ENCODE results near the gene PRKCQ.

The PRKCQ gene

GRCh38 chr10:6518791-6519429, 61.2 kb downstream of the PRKCQ start:
- peak in 1 of 2 donors; percentile 44 for DNase-seq

GRCh38 chr10:6516929-6517284, 63.2 kb downstream of the PRKCQ start:
- peak in 1 of 2 donors; percentile 37 for DNase-seq

GRCh38 chr10:6516281-6516928, 63.7 kb downstream of the PRKCQ start:
- DNase-seq, result no peak

DNA sequence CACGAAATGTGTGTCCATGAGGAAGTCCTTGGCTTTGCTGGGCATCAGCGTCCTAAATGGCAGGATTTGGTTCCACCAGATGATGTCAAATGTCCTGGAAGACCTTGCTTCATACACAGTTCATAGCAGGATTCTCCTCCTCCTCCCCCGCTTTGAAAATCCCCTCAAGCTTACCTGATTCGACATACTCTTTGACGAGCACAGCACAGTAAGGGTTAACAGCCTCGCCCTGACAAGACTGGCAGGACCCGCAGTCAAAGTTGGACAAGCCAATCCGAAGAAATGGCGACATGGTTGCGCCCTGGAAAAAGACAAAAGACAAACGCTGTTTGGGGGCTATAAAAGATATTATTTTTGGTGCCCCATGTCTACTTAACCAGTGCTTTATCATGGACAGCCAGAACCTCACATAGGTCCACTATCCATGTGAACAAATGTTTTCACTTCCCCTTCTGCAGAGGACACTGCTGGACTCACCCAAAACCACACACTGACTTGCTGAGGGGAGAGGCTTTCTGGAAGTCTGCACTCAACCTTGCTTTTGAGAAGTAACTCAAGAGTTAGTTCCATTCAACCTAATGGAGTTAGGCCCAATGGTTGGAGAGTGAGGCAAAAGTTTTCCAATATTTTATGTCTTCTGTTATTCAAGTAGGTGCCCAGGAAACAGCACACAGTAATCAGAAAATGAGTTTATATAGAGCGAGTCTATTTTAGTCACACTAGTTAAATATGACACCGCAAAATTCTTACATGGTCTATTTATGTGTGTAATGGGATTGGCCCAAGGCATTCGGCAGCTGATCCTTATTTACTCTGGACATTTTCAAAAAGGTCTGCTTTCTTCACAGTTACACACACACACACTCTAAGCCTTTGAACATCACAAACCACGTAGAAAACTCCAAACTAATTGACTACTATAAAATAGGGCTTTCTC, 65.0 kb downstream of the PRKCQ start:
- DNase-seq, result peak in 1 of 2 donors; percentile 23

DNA sequence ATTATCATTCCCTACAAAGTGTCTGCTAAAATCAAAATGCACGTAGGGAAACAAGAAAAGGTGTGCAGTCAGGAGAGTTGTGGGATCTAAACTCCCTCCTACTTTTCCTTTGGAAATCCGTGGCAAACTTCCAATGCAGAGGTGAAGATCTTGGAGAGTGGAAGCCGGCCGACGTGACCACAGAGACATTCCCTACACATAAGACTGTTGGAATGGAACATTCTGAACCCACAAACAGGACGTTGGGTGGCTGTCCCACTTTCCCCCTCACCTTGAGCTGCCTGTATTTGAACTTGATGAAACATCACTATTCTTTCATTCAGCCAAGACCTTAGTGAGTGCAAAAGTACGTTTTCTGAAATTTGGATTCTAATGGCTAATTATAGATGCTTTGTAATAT, 65.9 kb downstream of the PRKCQ start:
- DNase-seq, result no peak

DNA sequence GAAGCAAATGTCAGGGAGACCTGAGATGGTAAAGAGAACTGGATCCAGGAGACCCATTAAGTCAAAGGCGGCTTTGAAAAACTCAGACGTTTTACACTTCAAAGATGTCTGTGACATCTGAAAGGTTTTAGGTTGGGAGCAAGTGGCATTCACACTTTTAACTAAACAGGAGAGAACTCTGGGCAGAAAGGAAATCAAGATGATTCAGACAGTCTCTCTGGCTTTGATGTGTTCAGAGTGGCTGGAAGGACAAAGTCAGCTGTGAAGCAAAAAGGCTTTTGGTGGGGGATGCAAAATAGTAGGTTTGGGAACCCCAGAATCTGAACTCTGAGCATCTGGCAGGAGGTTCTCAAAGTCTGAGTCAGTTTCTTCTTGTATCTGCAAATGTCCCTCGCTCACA, 66.6 kb downstream of the PRKCQ start:
- peak in 1 of 2 donors; percentile 51 for DNase-seq

DNA sequence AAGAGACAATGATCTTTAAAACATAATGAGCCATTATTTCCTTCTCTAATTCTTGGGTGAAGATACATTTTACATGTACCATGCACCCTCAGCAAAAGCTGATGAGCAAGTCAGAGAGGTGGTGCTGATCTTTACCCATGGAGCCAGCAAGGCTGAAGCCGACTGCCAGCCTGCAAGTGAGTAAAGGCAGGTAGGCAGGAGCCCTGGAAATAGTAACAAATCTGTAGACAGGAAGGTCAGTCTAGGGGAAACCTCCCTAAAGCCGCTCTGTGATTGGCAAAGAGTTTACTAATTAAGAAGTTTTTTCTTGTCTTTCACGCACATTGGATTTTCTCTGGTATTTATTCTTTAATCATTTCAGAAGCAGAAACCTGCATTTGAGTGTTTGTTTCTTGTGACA, 67.9 kb downstream of the PRKCQ start:
- DNase-seq, result no peak

DNA sequence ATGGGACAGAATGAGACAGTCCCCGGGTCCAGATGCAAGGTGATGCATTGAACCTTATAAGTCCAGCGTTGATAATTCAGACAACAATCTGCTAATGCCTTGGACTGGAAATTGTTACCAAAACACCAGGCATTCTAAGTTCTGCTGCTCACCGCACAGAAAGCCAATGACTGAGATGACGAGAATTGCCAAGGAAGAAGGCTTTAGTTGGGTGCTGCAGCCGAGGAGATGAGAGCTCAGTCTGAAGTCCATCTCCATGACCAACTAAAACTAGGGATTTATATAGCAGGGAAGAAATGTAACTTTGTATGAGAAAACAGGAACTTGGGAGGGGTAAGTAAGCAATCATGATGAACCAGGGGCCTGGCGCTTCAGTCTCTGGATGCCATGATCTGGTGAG, 68.7 kb downstream of the PRKCQ start:
- DNase-seq, result no peak

DNA sequence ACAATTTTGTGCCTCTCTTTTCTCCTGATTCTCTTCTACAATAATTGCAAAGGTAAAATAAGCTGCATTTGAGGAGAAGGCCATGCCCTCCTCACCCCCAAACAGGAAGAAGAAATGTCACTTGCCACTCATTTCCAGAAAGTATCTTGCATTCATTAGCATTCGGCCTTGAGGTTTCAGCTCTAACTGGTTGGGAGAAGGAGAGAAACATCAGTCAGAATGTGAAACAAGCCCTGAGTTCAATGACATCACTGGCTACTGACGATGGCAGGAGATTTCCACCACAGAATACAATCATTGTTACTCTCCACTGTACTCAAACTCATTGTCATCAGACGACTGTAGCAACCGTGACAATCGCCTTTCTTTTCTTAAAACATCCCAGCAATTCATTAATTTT, 72.8 kb downstream of the PRKCQ start:
- peak in 1 of 2 donors; percentile 56 for DNase-seq

DNA sequence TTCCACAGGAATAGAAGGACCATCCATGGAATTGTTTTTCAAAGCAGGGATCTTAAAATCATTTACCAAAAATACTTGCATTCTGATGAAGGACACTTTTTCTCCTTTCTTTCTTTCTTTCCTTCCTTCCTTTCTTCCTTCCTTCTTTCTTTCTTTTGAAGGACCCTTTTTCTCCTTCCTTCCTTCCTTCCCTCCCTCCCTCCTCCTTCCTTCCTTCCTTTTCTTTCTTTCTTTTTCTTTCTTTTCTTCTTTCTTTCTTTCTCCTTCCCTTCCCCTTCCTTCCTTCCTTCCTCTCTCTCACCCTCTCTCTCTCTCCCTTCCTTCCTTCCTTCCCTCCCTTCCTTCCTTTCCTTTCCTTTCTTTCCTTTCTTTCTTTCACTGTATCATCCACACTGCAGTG, 74.8 kb downstream of the PRKCQ start:
- no peak for DNase-seq

DNA sequence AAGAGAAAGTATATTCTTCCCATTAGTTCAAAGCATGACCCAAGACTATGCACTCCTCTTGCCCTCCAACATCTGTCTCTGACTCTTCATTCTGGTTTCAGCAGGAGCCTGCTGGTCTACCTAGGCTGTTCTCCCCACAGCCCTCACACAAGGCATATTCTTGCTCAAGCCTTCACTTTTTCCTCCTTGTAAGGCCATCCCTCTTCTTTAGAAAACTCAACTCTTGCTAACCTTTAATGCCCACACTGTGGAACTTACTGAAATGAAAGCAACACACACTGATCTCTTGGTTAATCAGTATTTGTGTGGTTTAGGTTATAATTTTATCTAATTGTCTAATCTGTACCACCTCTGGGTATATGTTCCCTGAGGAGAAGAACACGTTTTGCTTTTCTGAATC, 75.8 kb downstream of the PRKCQ start:
- DNase-seq, result peak in 1 of 2 donors; percentile 23

DNA sequence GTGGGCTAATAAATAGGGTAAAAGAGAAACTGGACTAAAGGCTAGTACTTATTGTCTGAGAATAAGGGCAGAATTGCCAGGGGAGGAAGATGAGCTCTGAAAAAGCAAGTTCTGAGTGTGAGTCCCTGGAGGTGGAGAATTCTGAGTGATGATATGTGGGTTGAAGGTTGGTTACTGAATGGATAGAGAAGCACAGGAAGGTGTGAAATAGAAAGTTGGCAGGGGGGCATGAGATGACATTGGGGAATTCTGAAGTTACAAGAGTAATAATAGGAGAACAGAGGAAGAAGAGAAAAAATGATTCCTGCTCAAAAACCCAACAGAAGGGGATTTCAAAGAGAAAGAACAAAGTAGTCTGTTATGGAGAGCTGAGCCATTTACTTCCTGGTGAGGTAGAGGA, 76.9 kb downstream of the PRKCQ start:
- DNase-seq, result no peak

DNA sequence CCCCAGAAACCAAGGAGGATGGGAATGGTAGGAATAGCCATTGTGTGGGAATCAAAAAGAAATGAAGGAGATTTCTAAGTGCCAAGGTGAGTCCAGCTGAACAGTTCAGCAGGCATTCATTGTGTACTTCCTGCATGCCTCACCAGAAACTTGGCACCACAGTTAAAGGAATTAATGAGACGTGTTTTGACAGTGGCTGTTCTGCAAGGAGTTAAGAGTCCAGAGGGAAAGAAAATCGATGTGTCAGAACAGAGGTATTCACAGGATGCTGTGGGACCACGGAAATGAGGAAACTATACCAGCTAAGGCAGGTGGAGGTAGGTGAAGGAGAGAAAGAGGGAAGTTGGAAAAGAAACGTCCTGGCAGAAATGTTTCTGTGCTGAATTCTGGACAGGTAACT, 78.1 kb downstream of the PRKCQ start:
- no peak for DNase-seq

- no peak for DNase-seq
Measured at GRCh38 chr10:6499974-6500373, 80.1 kb downstream of the PRKCQ start.

- peak; percentile 42 to 80 for DNase-seq
Measured at GRCh38 chr10:6498771-6499170, 81.3 kb downstream of the PRKCQ start.

- no peak for DNase-seq
Measured at GRCh38 chr10:6497620-6498019, 82.5 kb downstream of the PRKCQ start.

- DNase-seq, result peak; percentile 64 to 85
Measured at GRCh38 chr10:6494936-6495592, 85.0 kb downstream of the PRKCQ start.

DNA sequence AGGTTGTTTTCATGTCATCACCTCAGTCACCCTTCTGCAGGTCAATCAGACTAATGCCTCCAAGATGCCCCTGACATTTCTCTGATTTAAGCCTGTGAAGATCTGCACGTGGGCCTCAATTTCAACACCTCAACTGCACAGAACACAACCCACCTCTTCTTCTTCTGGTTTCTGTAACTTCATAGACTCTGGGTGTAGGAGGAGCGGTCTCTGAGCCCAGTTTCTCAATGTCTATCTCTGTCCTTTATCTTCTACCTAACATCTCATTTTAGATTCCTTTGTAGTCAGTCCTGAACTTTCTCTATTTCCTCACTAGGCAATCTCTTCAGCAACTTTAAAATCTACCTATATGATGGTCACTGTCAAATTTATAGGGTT, 85.6 kb downstream of the PRKCQ start:
- DNase-seq, result peak in 1 of 2 donors; percentile 37

- DNase-seq, result peak in 1 of 2 donors; percentile 67
Measured at GRCh38 chr10:6493521-6494441, 86.3 kb downstream of the PRKCQ start.

GRCh38 chr10:6492896-6493295, 87.2 kb downstream of the PRKCQ start:
- peak in 1 of 2 donors; percentile 21 for DNase-seq

GRCh38 chr10:6491841-6492609, 88.1 kb downstream of the PRKCQ start:
- DNase-seq, result peak; percentile 63 to 83
